ENCODE data around the gene NFIA.

NFIA gene

GRCh38 chr1:61299463-61299862, 217.1 kb downstream of the NFIA start:
- DNase-seq (ENCODE audit: low spot score), result no peak

- DNase-seq (ENCODE audit: low spot score), result no peak
These were observed 218.5 kb downstream of the NFIA start for GRCh38 chr1:61300899-61301298.

- no peak for DNase-seq (ENCODE audit: low spot score)
These were observed 219.7 kb downstream of the NFIA start for GRCh38 chr1:61301824-61302657.

DNA sequence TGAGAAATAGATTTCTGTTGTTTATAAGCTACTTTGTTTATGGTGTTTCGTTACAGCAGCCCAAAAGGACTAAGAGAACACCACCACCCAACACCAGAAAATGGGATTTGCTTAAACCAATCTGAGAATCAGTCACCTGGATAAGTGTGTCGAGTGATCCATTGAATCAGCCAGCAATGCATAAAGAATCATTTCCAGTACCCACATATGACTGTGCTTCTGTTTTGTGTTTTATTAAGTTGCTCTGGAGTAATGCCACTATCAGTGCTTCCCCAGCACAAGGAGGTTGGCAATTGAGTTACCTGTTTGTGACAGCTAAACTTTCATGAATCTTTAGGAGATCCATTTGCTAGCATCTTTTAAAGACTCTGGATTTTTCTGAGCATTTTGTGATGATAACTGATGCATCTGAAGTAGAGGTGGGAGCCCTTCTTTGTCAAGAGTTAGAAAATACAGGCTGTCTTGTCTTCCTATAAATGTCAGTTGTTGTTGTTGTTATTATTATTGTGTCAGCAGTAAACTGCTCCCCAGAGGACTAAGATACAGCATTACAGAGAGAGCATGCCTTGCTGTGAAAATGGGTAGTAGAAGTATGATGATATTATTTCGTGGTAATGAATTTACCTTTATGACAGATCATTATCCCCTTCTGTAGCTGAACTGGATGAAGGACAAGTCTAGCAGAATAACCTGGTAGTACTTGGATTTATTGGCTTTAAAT, 225.2 kb downstream of the NFIA start:
- no peak for DNase-seq (ENCODE audit: low spot score)

DNA sequence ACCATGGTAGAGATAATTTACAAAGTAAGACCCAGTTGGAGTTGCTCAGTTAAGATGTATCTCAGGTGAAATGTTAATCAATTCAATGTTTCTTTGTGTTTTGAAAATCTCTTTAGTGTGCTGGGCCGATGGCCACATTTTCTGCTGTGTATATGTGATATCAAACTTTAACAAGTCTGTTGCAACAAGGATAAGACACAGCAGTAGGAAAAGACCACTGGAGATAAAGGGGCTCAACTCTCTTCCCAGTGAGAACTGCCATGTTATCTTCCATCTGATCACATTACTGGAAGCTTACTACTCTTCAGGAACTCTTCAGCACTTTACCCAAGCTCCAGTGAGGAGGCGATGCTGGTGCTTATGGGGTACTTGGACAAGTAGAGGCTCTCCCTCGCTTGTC, 227.7 kb downstream of the NFIA start:
- DNase-seq (ENCODE audit: low spot score), result no peak

GRCh38 chr1:61310538-61310937, 228.2 kb downstream of the NFIA start:
- DNase-seq (ENCODE audit: low spot score), result no peak

GRCh38 chr1:61313906-61314422, 231.6 kb downstream of the NFIA start:
- no peak for DNase-seq (ENCODE audit: low spot score)

DNA sequence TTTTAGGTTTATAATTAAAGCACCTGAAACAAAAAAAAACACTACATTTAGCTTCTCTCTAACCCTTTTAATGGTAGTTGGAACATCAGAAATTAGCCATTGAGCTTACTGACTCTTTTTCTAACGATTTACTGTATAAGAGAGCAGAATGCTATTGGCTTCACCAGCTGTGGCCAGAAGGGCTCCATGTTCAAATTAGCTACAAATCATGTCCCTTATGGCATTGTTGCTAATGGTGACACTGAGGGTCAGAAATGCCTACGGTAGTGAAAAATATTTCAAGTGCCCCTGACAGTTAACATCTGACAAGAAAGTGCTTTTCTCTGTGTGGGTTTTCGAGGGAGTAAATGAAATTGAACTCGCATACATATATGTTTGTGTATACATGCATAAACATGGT, 232.7 kb downstream of the NFIA start:
- no peak for DNase-seq (ENCODE audit: low spot score)

GRCh38 chr1:61316493-61316892, 234.1 kb downstream of the NFIA start:
- DNase-seq (ENCODE audit: low spot score), result no peak

DNA sequence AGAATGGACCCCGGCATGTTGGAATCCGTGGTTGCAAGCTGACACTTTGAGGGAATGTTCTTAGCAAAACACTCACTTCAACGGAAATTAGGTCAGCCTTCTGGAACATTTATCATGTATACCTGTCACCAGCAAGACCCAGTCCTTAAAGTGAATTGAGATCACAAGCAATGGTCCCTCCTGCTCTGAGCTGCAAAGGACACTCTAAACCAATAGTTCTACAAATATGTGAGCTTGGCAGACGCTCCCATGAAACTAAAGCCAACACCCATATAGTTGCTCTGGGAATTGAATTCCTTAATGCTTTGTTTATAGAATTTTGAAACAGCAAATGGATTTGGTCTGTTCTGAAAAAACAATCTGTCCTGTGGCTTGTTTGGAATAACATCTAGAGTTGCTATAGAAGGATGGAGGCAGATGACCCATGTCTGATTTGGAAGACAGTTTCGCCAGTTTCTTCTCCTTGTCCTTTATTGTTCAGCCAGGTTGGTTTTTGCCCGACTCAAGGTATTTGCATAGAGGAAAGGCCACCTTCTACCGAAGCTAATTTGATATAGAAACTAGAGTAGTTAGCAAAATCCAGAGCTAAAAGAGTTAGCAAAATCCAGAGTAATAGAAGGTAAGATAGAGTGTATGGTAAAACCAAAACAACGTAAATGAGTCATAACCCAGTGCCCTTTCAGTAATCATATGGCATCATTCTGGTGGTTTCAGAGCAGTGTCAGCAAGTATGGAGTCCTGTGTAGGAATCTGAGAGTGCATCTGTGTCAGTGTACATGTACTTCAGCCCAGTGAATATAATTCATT, 236.2 kb downstream of the NFIA start:
- DNase-seq (ENCODE audit: low spot score), result no peak

DNA sequence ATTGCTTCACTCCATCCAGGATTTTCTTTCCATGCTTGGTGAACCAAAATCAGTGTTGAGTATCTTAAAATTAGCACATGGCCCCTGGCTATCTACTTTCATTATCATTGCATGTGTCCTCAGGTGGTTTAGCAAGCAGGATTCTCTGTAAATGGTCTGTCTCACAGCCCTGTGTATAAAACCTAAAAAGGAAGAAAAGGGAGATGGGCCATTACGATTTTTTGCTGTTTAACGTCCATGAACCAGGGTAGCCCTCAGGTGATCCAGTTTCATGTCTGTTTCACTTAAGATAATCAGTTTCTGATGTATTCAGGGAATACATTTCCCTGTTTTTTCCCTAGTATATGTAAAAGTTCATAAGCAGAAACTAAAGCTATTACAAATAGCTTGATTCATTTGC, 238.2 kb downstream of the NFIA start:
- no peak for DNase-seq (ENCODE audit: low spot score)

GRCh38 chr1:61322008-61322744, 239.8 kb downstream of the NFIA start:
- no peak for DNase-seq (ENCODE audit: low spot score)

- DNase-seq (ENCODE audit: low spot score), result no peak
These were observed 240.4 kb downstream of the NFIA start for GRCh38 chr1:61322769-61323168.

DNA sequence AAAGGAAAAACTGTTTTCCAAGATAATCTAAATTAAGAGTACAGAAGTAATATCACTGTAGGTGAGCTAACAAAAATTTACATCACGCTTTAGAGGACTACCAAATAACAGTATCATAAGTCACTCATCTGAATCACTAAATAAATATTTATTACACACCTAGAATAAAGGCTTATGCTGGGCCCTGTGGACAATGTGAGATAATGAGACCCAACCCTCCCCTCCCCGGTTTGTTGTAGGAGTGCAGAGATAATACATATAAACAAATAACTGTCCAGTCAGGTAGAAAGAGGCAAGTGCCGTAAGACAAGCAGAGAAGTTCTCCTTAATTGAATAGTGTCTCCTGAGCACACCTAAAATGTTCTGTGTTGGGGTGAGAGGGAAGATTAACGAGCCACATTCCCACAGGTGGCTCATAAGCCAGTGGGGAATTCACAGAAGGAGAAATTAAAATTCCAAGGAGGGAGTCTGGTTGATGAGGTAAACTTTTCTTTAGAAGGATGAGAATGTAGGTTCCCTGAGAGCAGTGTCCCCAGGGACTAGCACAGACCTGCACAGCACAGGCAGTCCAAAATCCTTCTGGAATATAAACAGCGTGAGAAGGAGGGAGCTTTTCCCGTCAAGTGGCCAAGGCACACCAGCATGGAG, 241.4 kb downstream of the NFIA start:
- no peak for DNase-seq (ENCODE audit: low spot score)

DNA sequence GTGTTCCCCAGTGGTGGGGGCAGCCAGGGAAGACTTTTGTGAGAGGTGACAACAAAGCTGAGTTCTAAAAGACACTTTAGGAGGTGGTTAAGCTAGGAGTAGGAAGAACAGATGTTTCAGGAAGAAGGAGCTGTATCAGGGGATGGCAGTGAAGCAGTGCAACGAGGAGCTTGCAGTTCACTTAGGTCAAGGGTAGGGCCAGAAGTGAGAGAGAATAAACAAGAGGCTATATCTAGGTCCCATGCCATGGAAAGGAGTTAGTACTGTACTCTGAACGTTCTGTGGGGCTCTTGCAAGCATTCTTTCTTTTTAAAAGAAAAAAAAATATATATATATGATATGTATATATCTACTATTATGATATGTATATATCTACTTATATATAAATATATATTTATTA, 244.4 kb downstream of the NFIA start:
- DNase-seq (ENCODE audit: low spot score), result no peak

DNA sequence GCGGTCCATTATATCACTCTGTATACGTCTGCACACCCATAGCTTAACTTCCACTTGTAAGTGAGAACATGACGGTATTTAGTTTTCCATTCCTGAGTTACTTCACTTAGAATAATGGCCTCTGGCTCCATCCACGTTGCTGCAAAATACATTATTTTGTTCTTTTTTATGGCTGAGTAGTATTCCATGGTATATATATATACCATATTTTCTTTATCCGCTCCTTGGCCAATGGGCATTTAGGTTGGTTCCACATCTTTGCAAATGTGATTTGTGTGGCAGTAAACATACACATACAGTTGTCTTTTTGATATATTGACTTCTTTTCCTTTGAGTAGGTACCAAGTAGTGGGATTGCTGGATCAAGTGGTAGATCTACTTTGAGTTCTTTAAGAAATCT, 245.1 kb downstream of the NFIA start:
- DNase-seq (ENCODE audit: low spot score), result no peak

- no peak for DNase-seq (ENCODE audit: low spot score)
These were observed 247.2 kb downstream of the NFIA start for GRCh38 chr1:61329556-61329955.

GRCh38 chr1:61330018-61330417, 247.7 kb downstream of the NFIA start:
- DNase-seq (ENCODE audit: low spot score), result no peak

GRCh38 chr1:61330571-61330970, 248.2 kb downstream of the NFIA start:
- DNase-seq (ENCODE audit: low spot score), result no peak

DNA sequence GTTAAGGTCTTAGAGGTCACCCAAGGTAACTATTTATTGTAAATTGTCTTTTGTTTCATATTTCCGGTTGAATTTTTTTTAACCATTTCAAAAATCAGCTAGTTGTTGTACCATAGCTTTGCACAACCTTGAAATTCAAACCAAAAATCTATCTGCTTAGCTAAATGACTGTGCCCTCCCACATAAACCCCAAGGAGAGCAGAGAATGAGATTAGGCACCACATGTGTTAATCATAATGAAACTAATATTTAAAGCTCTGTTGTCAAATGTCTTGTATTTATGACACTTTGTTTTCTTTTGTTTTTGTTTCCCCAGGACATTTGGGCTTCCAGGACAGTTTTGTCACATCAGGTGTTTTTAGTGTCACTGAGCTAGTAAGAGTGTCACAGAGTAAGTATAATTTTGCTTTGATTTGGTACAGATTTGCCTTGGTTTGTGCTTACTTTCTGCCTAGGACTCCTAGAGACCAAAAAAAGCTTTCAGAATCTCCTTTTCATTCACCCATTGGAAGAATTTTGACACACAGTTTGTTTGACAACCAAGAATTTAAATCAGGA, 249.9 kb downstream of the NFIA start:
- DNase-seq (ENCODE audit: low spot score), result no peak

GRCh38 chr1:61332796-61333195, 250.4 kb downstream of the NFIA start:
- DNase-seq (ENCODE audit: low spot score), result no peak
